ENCODE results near the gene HNRNPA1.
A peak's percentile ranks its signal among the peaks of the same experiment; 100 is the strongest.

HNRNPA1 gene

GRCh38 chr12:54246011-54246641, 34.4 kb upstream of the HNRNPA1 start:
- DNase-seq (ENCODE audit: low read depth): no peak
- H3K4me3 ChIP-seq (ENCODE audit: low read depth, low read length): no peak overlapping the region
- TF ChIP-seq, protein P1, sequence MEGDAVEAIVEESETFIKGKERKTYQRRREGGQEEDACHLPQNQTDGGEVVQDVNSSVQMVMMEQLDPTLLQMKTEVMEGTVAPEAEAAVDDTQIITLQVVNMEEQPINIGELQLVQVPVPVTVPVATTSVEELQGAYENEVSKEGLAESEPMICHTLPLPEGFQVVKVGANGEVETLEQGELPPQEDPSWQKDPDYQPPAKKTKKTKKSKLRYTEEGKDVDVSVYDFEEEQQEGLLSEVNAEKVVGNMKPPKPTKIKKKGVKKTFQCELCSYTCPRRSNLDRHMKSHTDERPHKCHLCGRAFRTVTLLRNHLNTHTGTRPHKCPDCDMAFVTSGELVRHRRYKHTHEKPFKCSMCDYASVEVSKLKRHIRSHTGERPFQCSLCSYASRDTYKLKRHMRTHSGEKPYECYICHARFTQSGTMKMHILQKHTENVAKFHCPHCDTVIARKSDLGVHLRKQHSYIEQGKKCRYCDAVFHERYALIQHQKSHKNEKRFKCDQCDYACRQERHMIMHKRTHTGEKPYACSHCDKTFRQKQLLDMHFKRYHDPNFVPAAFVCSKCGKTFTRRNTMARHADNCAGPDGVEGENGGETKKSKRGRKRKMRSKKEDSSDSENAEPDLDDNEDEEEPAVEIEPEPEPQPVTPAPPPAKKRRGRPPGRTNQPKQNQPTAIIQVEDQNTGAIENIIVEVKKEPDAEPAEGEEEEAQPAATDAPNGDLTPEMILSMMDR (IDR thresholded peaks at IDR 0.05; ENCODE audit: control insufficient read depth, extremely low read depth, insufficient read depth): no peak

GRCh38 chr12:54249489-54249888, 31.0 kb upstream of the HNRNPA1 start:
- DNase-seq (ENCODE audit: low read depth): no peak
- TF ChIP-seq, protein P1 (IDR thresholded peaks at IDR 0.05; ENCODE audit: control insufficient read depth, extremely low read depth, insufficient read depth): no peak
- H3K4me3 ChIP-seq (ENCODE audit: low read depth, low read length): no peak overlapping the region

GRCh38 chr12:54251667-54252284, 28.8 kb upstream of the HNRNPA1 start:
- DNase-seq (ENCODE audit: low read depth): no peak
- TF ChIP-seq, protein P1 (IDR thresholded peaks at IDR 0.05; ENCODE audit: control insufficient read depth, extremely low read depth, insufficient read depth): peak; percentile 56
- no peak overlapping the region for H3K4me3 ChIP-seq (ENCODE audit: low read depth, low read length)

DNA sequence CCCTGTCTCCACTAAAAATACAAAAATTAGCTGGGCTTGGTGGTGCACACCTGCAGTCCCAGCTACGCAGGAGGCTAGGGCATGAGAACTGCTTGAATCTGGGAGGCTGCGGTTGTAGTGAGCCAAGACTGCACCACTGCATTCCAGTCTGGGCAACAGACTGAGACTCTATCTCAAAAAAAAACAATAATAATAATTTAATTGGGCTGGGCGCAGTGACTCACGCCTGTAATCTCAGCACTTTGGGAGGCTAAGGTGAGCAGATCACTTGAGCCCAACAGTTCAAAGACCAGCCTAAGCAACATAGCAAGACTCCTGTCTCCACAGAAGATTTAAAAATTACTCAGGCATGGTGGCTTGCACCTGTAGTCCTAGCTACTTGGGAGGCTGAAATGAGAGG, 27.3 kb upstream of the HNRNPA1 start:
- DNase-seq (ENCODE audit: low read depth): no peak
- TF ChIP-seq, protein P1 (IDR thresholded peaks at IDR 0.05; ENCODE audit: control insufficient read depth, extremely low read depth, insufficient read depth): no peak
- H3K4me3 ChIP-seq (ENCODE audit: low read depth, low read length): no peak overlapping the region

GRCh38 chr12:54257332-54257731, 23.2 kb upstream of the HNRNPA1 start:
- TF ChIP-seq, protein P1 (IDR thresholded peaks at IDR 0.05; ENCODE audit: control insufficient read depth, extremely low read depth, insufficient read depth): no peak
- H3K4me3 ChIP-seq (ENCODE audit: low read depth, low read length): no peak overlapping the region

GRCh38 chr12:54258201-54258681, 22.3 kb upstream of the HNRNPA1 start:
- TF ChIP-seq, protein P1 (IDR thresholded peaks at IDR 0.05; ENCODE audit: control insufficient read depth, extremely low read depth, insufficient read depth): no peak
- no peak for DNase-seq (ENCODE audit: low read depth)
- H3K4me3 ChIP-seq (ENCODE audit: low read depth, low read length): no peak overlapping the region

More at GRCh38 chr12:54257332-54257731, 23.2 kb upstream of the HNRNPA1 start:
- DNase-seq (ENCODE audit: low read depth): no peak
